AG09319 (cell line): ENCODE measurements around the gene SLC4A9.

ENCODE experiments used
- DNase-seq: peaks from one replicate; pipeline ENCODE4 v3.0.0-alpha.2; 2010; ENCODE audit warnings: low read depth; ENCODE audit errors: extremely low read depth
- CTCF ChIP-seq: IDR thresholded peaks from 2 replicates; pipeline ENCODE4 v1.5.1; 2011; ENCODE audit warnings: low read depth, mild to moderate bottlenecking, inconsistent platforms, low read length, moderate library complexity

SLC4A9 gene

GRCh38 chr5:140367256-140368013, 7.4 kb downstream of the SLC4A9 start:
- no peak for TF ChIP-seq CTCF
- no peak for DNase-seq

- TF ChIP-seq CTCF = no peak
Observed at GRCh38 chr5:140371356-140372151, 11.6 kb downstream of the SLC4A9 start.

GRCh38 chr5:140372971-140373487, 13.0 kb downstream of the SLC4A9 start:
- peak; percentile 45 for DNase-seq
- TF ChIP-seq CTCF = peak; percentile 83

More at GRCh38 chr5:140371356-140372151, 11.6 kb downstream of the SLC4A9 start:
- no peak for DNase-seq

GRCh38 chr5:140381351-140381750, 21.4 kb downstream of the SLC4A9 start:
- no peak for TF ChIP-seq CTCF
- no peak for DNase-seq

GRCh38 chr5:140381972-140382371, 22.0 kb downstream of the SLC4A9 start:
- TF ChIP-seq CTCF = no peak
- DNase-seq = no peak

GRCh38 chr5:140382866-140383265, 22.9 kb downstream of the SLC4A9 start:
- no peak for TF ChIP-seq CTCF
- no peak for DNase-seq

- DNase-seq = no peak
- TF ChIP-seq CTCF = no peak
Observed at GRCh38 chr5:140383300-140383699, 23.3 kb downstream of the SLC4A9 start.
